Measurements from ENCODE around the gene ACSM3. TPM values are rescaled to one million over a fixed set of nuclear protein-coding genes. Genes with fewer than 3 reads are reported as not detected.

The ACSM3 gene
- total and polyA plus RNA-seq, 9 of the 15 experiments (the other 6 are each of a cell fraction or from before 2014, with no cell fraction given), result 112 to 420 (median 182) TPM

DNA sequence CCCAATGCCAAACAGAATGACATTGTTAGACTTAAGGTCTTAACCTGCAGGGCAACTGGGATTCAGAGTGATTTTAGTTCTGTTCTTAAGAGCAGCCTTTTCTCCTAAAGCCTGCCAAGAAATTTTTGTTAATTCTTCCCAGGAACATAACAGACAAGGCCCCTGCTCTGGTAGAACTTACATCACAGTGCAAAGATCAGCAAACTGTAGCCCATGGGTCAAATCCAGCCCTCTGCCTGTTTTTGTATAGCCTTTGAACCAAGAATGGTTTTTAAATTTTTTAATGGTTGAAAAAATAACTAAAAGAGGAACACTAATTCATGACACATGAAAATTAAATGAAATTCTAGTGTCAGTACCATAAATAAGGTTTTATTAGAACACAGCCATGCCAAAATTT is 3.8 kb downstream of the ACSM3 start (continued):
- TF ChIP-seq, protein P1, sequence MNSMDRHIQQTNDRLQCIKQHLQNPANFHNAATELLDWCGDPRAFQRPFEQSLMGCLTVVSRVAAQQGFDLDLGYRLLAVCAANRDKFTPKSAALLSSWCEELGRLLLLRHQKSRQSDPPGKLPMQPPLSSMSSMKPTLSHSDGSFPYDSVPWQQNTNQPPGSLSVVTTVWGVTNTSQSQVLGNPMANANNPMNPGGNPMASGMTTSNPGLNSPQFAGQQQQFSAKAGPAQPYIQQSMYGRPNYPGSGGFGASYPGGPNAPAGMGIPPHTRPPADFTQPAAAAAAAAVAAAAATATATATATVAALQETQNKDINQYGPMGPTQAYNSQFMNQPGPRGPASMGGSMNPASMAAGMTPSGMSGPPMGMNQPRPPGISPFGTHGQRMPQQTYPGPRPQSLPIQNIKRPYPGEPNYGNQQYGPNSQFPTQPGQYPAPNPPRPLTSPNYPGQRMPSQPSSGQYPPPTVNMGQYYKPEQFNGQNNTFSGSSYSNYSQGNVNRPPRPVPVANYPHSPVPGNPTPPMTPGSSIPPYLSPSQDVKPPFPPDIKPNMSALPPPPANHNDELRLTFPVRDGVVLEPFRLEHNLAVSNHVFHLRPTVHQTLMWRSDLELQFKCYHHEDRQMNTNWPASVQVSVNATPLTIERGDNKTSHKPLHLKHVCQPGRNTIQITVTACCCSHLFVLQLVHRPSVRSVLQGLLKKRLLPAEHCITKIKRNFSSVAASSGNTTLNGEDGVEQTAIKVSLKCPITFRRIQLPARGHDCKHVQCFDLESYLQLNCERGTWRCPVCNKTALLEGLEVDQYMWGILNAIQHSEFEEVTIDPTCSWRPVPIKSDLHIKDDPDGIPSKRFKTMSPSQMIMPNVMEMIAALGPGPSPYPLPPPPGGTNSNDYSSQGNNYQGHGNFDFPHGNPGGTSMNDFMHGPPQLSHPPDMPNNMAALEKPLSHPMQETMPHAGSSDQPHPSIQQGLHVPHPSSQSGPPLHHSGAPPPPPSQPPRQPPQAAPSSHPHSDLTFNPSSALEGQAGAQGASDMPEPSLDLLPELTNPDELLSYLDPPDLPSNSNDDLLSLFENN (IDR thresholded peaks at IDR 0.05; ENCODE audit: low read depth in 2 of 2, low read length in 2 of 2), result no peak
- TF ChIP-seq MAFF (IDR thresholded peaks at IDR 0.05; ENCODE audit: low read length), result no peak
- TF ChIP-seq, protein P2, sequence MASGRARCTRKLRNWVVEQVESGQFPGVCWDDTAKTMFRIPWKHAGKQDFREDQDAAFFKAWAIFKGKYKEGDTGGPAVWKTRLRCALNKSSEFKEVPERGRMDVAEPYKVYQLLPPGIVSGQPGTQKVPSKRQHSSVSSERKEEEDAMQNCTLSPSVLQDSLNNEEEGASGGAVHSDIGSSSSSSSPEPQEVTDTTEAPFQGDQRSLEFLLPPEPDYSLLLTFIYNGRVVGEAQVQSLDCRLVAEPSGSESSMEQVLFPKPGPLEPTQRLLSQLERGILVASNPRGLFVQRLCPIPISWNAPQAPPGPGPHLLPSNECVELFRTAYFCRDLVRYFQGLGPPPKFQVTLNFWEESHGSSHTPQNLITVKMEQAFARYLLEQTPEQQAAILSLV (tag; IDR thresholded peaks at IDR 0.05), result no peak
- 0 out of 2 replicates have a peak, but pooled peaks have one; percentile 21 for TF ChIP-seq ZKSCAN8 (CRISPR knock-in tag; IDR thresholded peaks at IDR 0.05)
- no peak for TF ChIP-seq ADNP (tag; IDR thresholded peaks at IDR 0.05)
- 0 out of 2 replicates have a peak, but pooled peaks have one; percentile 23 for TF ChIP-seq ZFX (CRISPR knock-in tag; IDR thresholded peaks at IDR 0.05)
- TF ChIP-seq SNIP1 (IDR thresholded peaks at IDR 0.05; ENCODE audit: low read depth), result no peak
- no peak for TF ChIP-seq NR0B1 (IDR thresholded peaks at IDR 0.05; ENCODE audit: partially characterized antibody)

All from K562 (cell line).